H1 (cell line): ENCODE measurements around the gene PLA2G1B. TPM values are rescaled to one million over a fixed set of nuclear protein-coding genes. Genes with fewer than 3 reads are reported as not detected.

Experiments used
- ATF2 ChIP-seq: IDR thresholded peaks from 2 replicates; pipeline ENCODE4 v1.6.1; 2012; ENCODE audit warnings: low read length, inconsistent platforms
- RFX5 ChIP-seq: IDR thresholded peaks from 2 replicates; pipeline ENCODE4 v1.6.1; 2011; ENCODE audit warnings: low read depth, low read length, improper control_type of control experiment, borderline replicate concordance
- polyA plus RNA-seq, 7 experiments: library from polyadenylated mRNA; depleted of rRNA in 3 of 7; stranded (reverse) in 5 of 7; unstranded in 2 of 7; fragments of >200 nt in 5 of 7; fragments of 200-250 nt in 2 of 7; gene quantifications; 1 replicate in 5 of 7; 2 replicates in 1 of 7; 4 replicates in 1 of 7; pipeline versions ENCODE4 v1.2.1 to v1.2.3, GENCODE V29; 2011 to 2013; ENCODE audit warnings: missing spikeins in 2 of 7, mixed read lengths in 2 of 7
- total RNA-seq: library from RNA; stranded (reverse); fragmentation: NEBNext Ultra II Directional; extraction: Animal tissue kit (Norgen Biotek cat#: 25700); gene quantifications from 2 replicates; pipeline ENCODE4 v1.2.1, GENCODE V29; 2021

The PLA2G1B gene
- total and polyA plus RNA-seq, 2 of the 8 experiments (the other 6 are each of a cell fraction or from before 2014, with no cell fraction given) = not detected

GRCh38 chr12:120292661-120293531 lies 34.7 kb downstream of the PLA2G1B start, which contains the start of gene RNU4-1 (continued):
- peak; percentile 98 for TF ChIP-seq ATF2
- no peak for TF ChIP-seq RFX5
- TF ChIP-seq, all 59 proteins: peak for 23
